PC-9 (cell line): ENCODE data around the gene PKLR. TPM values are rescaled to one million over a fixed set of nuclear protein-coding genes. Genes with fewer than 3 reads are reported as not detected.
A peak's percentile ranks its signal among the peaks of the same experiment; 100 is the strongest.

Source experiments
- BruUV-seq: library from RNA; stranded (reverse); fragments of 400-500 nt; replicated peaks from 2 replicates; lab custom pipeline; 2021; lab: Mats Ljungman, UMichigan
- CTCF ChIA-PET: fragments of 300-600 bp; sonication (Branson Sonifier 250); formaldehyde crosslinking; loops from one replicate; lab custom pipeline; 2022; ENCODE audit warnings: antibody characterized with exemption; lab: Charles Lee
- POLR2A ChIA-PET: fragments of 300-600 bp; sonication (Branson Sonifier 250); formaldehyde crosslinking; loops from one replicate; lab custom pipeline; 2022; ENCODE audit warnings: antibody characterized with exemption; ENCODE audit not compliant: unreplicated experiment; lab: Charles Lee
- DNase-seq, 2 experiments: peaks; one replicate each; pipeline versions ENCODE4 v3.0.0 to v3.0.0-alpha.2; 2015 to 2022; ENCODE audit warnings: mixed read lengths in 1 of 2
- H2AFZ ChIP-seq: fragments of 200-600 bp; sonication (generic); 2 replicates; pipeline ENCODE4 v1.8.1; 2017; ENCODE audit warnings: antibody characterized with exemption
- H3F3A ChIP-seq: fragments of 200-600 bp; sonication (generic); 2 replicates; pipeline ENCODE4 v1.8.1; 2017; ENCODE audit warnings: antibody characterized with exemption, mild to moderate bottlenecking, low read depth; ENCODE audit not compliant: insufficient read depth
- H3K27ac ChIP-seq: fragments of 200-600 bp; sonication (generic); 2 replicates; pipeline ENCODE4 v1.6.1; 2016; ENCODE audit warnings: mixed run types
- H3K27me3 ChIP-seq: fragments of 200-600 bp; sonication (generic); 2 replicates; pipeline ENCODE4 v1.6.1; 2016; ENCODE audit warnings: low read depth, mixed run types; ENCODE audit not compliant: insufficient read depth
- H3K36me3 ChIP-seq: fragments of 200-600 bp; sonication (generic); 2 replicates; pipeline ENCODE4 v1.6.1; 2016; ENCODE audit warnings: low read depth, mixed run types
- H3K4me1 ChIP-seq: fragments of 200-600 bp; sonication (generic); replicated peaks from 2 replicates; pipeline ENCODE4 v1.6.1; 2016; ENCODE audit warnings: mixed run types; ENCODE audit not compliant: insufficient read depth
- H3K4me2 ChIP-seq: fragments of 200-600 bp; sonication (generic); 2 replicates; pipeline ENCODE4 v1.6.1; 2017; ENCODE audit warnings: mixed run types
- H3K4me3 ChIP-seq: fragments of 200-600 bp; sonication (generic); 2 replicates; pipeline ENCODE4 v1.6.1; 2016; ENCODE audit warnings: mixed run types
- H3K79me2 ChIP-seq: fragments of 200-600 bp; sonication (generic); 2 replicates; pipeline ENCODE4 v1.6.1; 2017; ENCODE audit warnings: low read depth, mixed run types
- H3K9me2 ChIP-seq: fragments of 200-600 bp; sonication (generic); 2 replicates; pipeline ENCODE4 v1.8.1; 2017; ENCODE audit warnings: mild to moderate bottlenecking; ENCODE audit not compliant: insufficient read depth
- H3K9me3 ChIP-seq: fragments of 200-600 bp; sonication (generic); 2 replicates; pipeline ENCODE4 v1.8.1; 2016; ENCODE audit warnings: low read depth; ENCODE audit not compliant: insufficient read depth
- H4K20me1 ChIP-seq: fragments of 200-600 bp; sonication (generic); 2 replicates; pipeline ENCODE4 v1.8.1; 2017; ENCODE audit not compliant: insufficient read depth
- CTCF ChIP-seq: fragments of 200-600 bp; sonication (generic); conservative IDR thresholded peaks from 2 replicates; pipeline ENCODE4 v1.6.1; 2017; ENCODE audit warnings: mixed run types, antibody characterized with exemption, mild to moderate bottlenecking, moderate library complexity
- EZH2 ChIP-seq: fragments of 200-600 bp; sonication (generic); IDR thresholded peaks from 2 replicates; pipeline ENCODE4 v1.8.0; 2017; ENCODE audit warnings: antibody characterized with exemption, low read depth
- intact Hi-C: fragments of 100-400 bp; cut with micrococcal nuclease; formaldehyde crosslinking; loops from one replicate; pipeline ENCODE4 v1.10.0; 2022; ENCODE audit not compliant: unreplicated experiment
- total RNA-seq: library from RNA; stranded (reverse); gene quantifications from 2 replicates; pipeline ENCODE4 v1.2.3, GENCODE V29; 2021

PKLR gene
- total RNA-seq, 1 experiment from 2014 or later: not detected

GRCh38 chr1:155272466-155273342 is 28.5 kb downstream of the PKLR start:
- Histone ChIP-seq H3K27me3 (no peaks in the 10 kb centered on the region), H3K4me3 (peak overlapping the region; percentile 76), H3K36me3 (peaks cover 24% of the 10 kb centered on the region), H3K27ac (peak overlapping the region; percentile 62), H3K4me2 (peak overlapping the region; percentile 90), H3K9me3 (no peaks in the 10 kb centered on the region), H3K4me1 (peaks cover 14% of the 10 kb centered on the region), H4K20me1 (peaks cover 13% of the 10 kb centered on the region), H2AFZ (peak overlapping the region; percentile 97), H3K9me2 (no peaks in the 10 kb centered on the region), H3K79me2 (peaks cover 28% of the 10 kb centered on the region), H3F3A (peaks cover 53% of the 10 kb centered on the region)
- POLR2A ChIA-PET: interaction anchor here (0.5 to 0.8 kb wide), 4 partner anchors 11 to 343 kb away, joined by 3 read pairs; partner anchors contain the start of gene SCAMP3
- DNase-seq: no peak
- TSS peak; percentile 72 for BruUV-seq
- TF ChIP-seq EZH2: no peak
- TF ChIP-seq CTCF: no peak
- CTCF ChIA-PET: interaction anchor here (0.6 to 1.0 kb wide), 2 partner anchors 22 to 183 kb away, joined by 5 read pairs; no protein-coding TSS in a partner anchor
- intact Hi-C loops: loop anchor here (2.0 kb wide), 1 partner anchor 36 kb away; the partner anchor contains the start of gene FDPS

GRCh38 chr1:155269381-155269780 is 31.9 kb downstream of the PKLR start:
- intact Hi-C loops: no loop called here
- Histone ChIP-seq H3K9me2 (no peaks in the 10 kb centered on the region), H3K4me1 (peaks cover 14% of the 10 kb centered on the region), H3K4me2 (no peak overlapping the region), H2AFZ (no peak overlapping the region), H3K4me3 (no peak overlapping the region), H3K27ac (no peak overlapping the region), H3K79me2 (peaks cover 28% of the 10 kb centered on the region), H3K36me3 (peaks cover 33% of the 10 kb centered on the region), H3F3A (peaks cover 69% of the 10 kb centered on the region), H3K9me3 (no peaks in the 10 kb centered on the region), H4K20me1 (peaks cover 13% of the 10 kb centered on the region), H3K27me3 (no peaks in the 10 kb centered on the region)
- POLR2A ChIA-PET: no interaction called here
- DNase-seq: no peak
- CTCF ChIA-PET: no interaction called here
- TF ChIP-seq EZH2: no peak
- no peak for TF ChIP-seq CTCF
- BruUV-seq: no TSS peak

GRCh38 chr1:155268630-155269029 is 32.6 kb downstream of the PKLR start:
- no peak overlapping the region for H3K4me3 ChIP-seq
- no TSS peak for BruUV-seq
- POLR2A ChIA-PET: no interaction called here
- no peaks in the 10 kb centered on the region for H3K9me3 ChIP-seq
- H3K27me3 ChIP-seq: no peaks in the 10 kb centered on the region
- H3K9me2 ChIP-seq: no peaks in the 10 kb centered on the region
- H3K36me3 ChIP-seq: peaks cover 33% of the 10 kb centered on the region
- H3K27ac ChIP-seq: no peak overlapping the region
- TF ChIP-seq EZH2 (no peak), CTCF (no peak)
- CTCF ChIA-PET: no interaction called here
- intact Hi-C loops: no loop called here
- peaks cover 10% of the 10 kb centered on the region for H3K4me1 ChIP-seq
- no peak overlapping the region for H2AFZ ChIP-seq
- no peak for DNase-seq
- H4K20me1 ChIP-seq: peaks cover 13% of the 10 kb centered on the region
- peaks cover 28% of the 10 kb centered on the region for H3K79me2 ChIP-seq
- H3K4me2 ChIP-seq: no peak overlapping the region
- peaks cover 70% of the 10 kb centered on the region for H3F3A ChIP-seq
